Measurements from ENCODE around the gene ARHGAP27. TPM values are rescaled to one million over a fixed set of nuclear protein-coding genes. Genes with fewer than 3 reads are reported as not detected.

Gene ARHGAP27, protein sequence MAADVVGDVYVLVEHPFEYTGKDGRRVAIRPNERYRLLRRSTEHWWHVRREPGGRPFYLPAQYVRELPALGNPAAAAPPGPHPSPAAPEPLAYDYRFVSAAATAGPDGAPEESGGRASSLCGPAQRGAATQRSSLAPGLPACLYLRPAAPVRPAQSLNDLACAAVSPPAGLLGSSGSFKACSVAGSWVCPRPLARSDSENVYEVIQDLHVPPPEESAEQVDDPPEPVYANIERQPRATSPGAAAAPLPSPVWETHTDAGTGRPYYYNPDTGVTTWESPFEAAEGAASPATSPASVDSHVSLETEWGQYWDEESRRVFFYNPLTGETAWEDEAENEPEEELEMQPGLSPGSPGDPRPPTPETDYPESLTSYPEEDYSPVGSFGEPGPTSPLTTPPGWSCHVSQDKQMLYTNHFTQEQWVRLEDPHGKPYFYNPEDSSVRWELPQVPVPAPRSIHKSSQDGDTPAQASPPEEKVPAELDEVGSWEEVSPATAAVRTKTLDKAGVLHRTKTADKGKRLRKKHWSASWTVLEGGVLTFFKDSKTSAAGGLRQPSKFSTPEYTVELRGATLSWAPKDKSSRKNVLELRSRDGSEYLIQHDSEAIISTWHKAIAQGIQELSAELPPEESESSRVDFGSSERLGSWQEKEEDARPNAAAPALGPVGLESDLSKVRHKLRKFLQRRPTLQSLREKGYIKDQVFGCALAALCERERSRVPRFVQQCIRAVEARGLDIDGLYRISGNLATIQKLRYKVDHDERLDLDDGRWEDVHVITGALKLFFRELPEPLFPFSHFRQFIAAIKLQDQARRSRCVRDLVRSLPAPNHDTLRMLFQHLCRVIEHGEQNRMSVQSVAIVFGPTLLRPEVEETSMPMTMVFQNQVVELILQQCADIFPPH
- total RNA-seq (2016; rRNA removed; fragmentation: Illumina TruSeq; extraction: Trizol) (7.8 and 18.9 TPM in 2 replicates), polyA plus RNA-seq (2011; rRNA removed) (15.5 and 20.0 TPM in 2 replicates), polyA minus RNA-seq (2011; rRNA and poly(A)+ RNA removed; ENCODE audit: low replicate concordance) (17.3 and 32.8 TPM in 2 replicates), Bru-seq, nascent RNA (percentile 60 among the genes with signal in this experiment), BruChase-seq, experiment 1, labeled RNA remaining after a 6-hour chase (percentile 65 among the genes with signal in this experiment), BruChase-seq, experiment 2, labeled RNA remaining after a 2-hour chase (percentile 64 among the genes with signal in this experiment)
- 4.4 and 4.5 TPM in 2 replicates for total RNA-seq (2016; cell fraction: cytosol; rRNA removed; fragmentation: Illumina TruSeq; extraction: Trizol; ENCODE audit: low read depth)
- total RNA-seq (2016; cell fraction: insoluble cytoplasmic fraction; rRNA removed; fragmentation: Illumina TruSeq; extraction: Trizol): 6.7 and 19.6 TPM in 2 replicates
- 5.4 and 5.6 TPM in 2 replicates for total RNA-seq (2016; cell fraction: membrane; rRNA removed; fragmentation: Illumina TruSeq; extraction: Trizol)
- 23.4 and 28.4 TPM in 2 replicates for total RNA-seq (2016; cell fraction: nucleus; rRNA removed; fragmentation: Illumina TruSeq; extraction: Trizol)
- polyA plus RNA-seq (2011; cell fraction: cytosol; rRNA removed): 5.4 and 8.7 TPM in 2 replicates
- 141 and 178 TPM in 2 replicates for polyA plus RNA-seq (2011; cell fraction: nucleus; rRNA removed)
- polyA plus RNA-seq (2012): 6.9 and 8.4 TPM in 2 replicates
- polyA plus RNA-seq (2016; cell fraction: cytosol; fragmentation: Illumina TruSeq; extraction: Trizol; ENCODE audit: low read depth): 1.1 and 1.5 TPM in 2 replicates
- polyA plus RNA-seq (2016; cell fraction: insoluble cytoplasmic fraction; fragmentation: Illumina TruSeq; extraction: Trizol; ENCODE audit: low read depth): 8.6 and 9.5 TPM in 2 replicates
- 2.5 and 2.7 TPM in 2 replicates for polyA plus RNA-seq (2016; cell fraction: membrane; fragmentation: Illumina TruSeq; extraction: Trizol; ENCODE audit: low read depth)
- 67.3 and 73.4 TPM in 2 replicates for polyA plus RNA-seq (2016; cell fraction: nucleus; fragmentation: Illumina TruSeq; extraction: Trizol; ENCODE audit: insufficient read depth, low read depth)
- 4.6 and 4.8 TPM in 2 replicates for polyA minus RNA-seq (2011; cell fraction: cytosol; rRNA and poly(A)+ RNA removed)
- polyA minus RNA-seq (2011; cell fraction: nucleus; rRNA and poly(A)+ RNA removed): 26.1 and 28.0 TPM in 2 replicates
- long read RNA-seq, experiment 1, partial matches to known transcripts: 3 of 10 reads
- long read RNA-seq, experiment 1, other reads (novel, unspliced or antisense): 6 of 10 reads
- long read RNA-seq, experiment 2, full-length matches to known transcripts: 5 of 34 reads
- long read RNA-seq, experiment 2, partial matches to known transcripts: 12 of 34 reads
- long read RNA-seq, experiment 2, other reads (novel, unspliced or antisense): 17 of 34 reads

DNA sequence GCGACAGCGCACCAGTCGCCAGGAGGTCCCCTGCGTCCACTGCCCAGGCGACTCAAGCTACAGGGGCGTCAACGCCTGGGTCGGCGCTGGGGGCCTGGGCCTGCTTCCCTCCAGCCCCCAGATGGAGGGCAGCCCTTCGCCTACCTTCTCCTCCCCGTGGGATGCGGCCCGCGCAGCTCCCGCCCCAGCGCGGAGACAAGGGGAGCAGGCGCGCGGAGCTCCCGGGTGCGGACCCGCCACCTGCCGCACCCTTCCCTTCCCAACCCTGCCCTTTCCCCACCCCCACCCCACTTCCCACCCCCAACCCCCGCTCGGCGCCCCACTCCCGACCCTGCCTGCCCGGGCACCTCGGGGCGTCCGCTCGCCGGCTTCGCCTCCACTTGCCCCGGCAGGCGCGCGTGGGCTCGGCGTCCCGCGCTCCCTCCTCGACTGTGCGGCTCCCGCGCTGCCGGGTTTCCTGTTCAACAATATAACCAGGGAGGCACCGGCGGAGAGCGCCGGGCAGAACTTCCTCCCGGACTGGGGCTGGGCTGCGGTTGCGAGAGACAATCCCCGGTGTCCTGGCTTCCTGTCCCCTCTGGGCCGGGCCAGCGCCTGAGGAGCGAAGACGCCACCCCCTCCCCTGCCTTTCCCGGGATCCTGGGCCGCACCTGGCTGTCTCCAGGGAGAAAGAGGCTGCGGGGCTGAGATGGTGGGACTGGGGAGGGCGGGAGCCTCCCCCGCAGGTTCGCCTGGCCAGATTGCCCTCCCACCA, at the start of gene ARHGAP27:
ARHGAP27 (minus strand) TSS at position 466 of the 754 bp plus-strand sequence. CDS start 2,591 bp downstream, outside the sequence.
- Histone ChIP-seq H3K27ac (ENCODE audit: extremely low read length, insufficient read depth, low read length) (no peak within 1 kb of the TSS), H3K9ac (ENCODE audit: insufficient read depth, low read depth, low read length) (peak within 1 kb of the TSS; percentile 35; the same call in 1 of the 2 replicates), H4K20me1 (ENCODE audit: insufficient read depth, low read length) (0 out of 2 replicates have a peak, but pooled peaks cover 4% of the 10 kb centered on the region), H3K4me1 (ENCODE audit: insufficient read depth, low read length) (peaks cover 39% of the 10 kb centered on the region), H3K4me3 (replicated peaks in 1 of 3; ENCODE audit: insufficient read depth in 1 of 3, low read depth in 2 of 3, low read length in 3 of 3) (peak within 1 kb of the TSS; percentile 52 to 82 (median 66)), H3K79me2 (ENCODE audit: insufficient read depth, low read length) (no peaks in the 10 kb centered on the region), H2AFZ (ENCODE audit: low read length) (no peak within 1 kb of the TSS), H3K36me3 (replicated peaks in 1 of 2; ENCODE audit: control insufficient read depth in 1 of 2, insufficient read depth in 2 of 2, low read length in 2 of 2) (no peaks in the 10 kb centered on the region), H3K27me3 (ENCODE audit: control insufficient read depth in 1 of 2, insufficient read depth in 2 of 2, low read length in 2 of 2) (peaks cover 2 to 37% of the 10 kb centered on the region in 2 experiments; a peak in 4 of 5 replicates), H3K9me3 (ENCODE audit: low read length) (no peaks in the 10 kb centered on the region), H3K4me2 (ENCODE audit: low read depth, low read length) (peak within 1 kb of the TSS; percentile 93)
- intact Hi-C loops (cut with micrococcal nuclease; ENCODE audit: unreplicated experiment) (no loop called here), in situ Hi-C loops (cut with HindIII; ENCODE audit: extremely low pct_ligation_motif_present, low pct_unique_long_range_greater_than_20kb) (no loop called here)
- no peak for FAIRE-seq
- ATAC-seq: peak; percentile 6
- WGBS (ENCODE audit: low lambda C conversion rate): 7% methylated on average over 22 of the region's 66 CpGs
- ChIA-PET POLR2A (interaction anchor here (1.2 to 1.3 kb wide), 2 partner anchors 26 to 59 kb away, joined by 4 read pairs; no protein-coding TSS in a partner anchor), CTCF (ENCODE audit: low intra/inter-chr PET ratio, low total read pairs) (no interaction called here)
- no TSS peak for BruUV-seq (replicated peaks)
- no peak for DNase-seq (ENCODE audit: low spot score)
- TF ChIP-seq, protein P1, sequence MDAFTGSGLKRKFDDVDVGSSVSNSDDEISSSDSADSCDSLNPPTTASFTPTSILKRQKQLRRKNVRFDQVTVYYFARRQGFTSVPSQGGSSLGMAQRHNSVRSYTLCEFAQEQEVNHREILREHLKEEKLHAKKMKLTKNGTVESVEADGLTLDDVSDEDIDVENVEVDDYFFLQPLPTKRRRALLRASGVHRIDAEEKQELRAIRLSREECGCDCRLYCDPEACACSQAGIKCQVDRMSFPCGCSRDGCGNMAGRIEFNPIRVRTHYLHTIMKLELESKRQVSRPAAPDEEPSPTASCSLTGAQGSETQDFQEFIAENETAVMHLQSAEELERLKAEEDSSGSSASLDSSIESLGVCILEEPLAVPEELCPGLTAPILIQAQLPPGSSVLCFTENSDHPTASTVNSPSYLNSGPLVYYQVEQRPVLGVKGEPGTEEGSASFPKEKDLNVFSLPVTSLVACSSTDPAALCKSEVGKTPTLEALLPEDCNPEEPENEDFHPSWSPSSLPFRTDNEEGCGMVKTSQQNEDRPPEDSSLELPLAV (CRISPR knock-in tag; conservative IDR thresholded peaks at IDR 0.05; ENCODE audit: low read depth): no peak
- TF ChIP-seq, protein P2, sequence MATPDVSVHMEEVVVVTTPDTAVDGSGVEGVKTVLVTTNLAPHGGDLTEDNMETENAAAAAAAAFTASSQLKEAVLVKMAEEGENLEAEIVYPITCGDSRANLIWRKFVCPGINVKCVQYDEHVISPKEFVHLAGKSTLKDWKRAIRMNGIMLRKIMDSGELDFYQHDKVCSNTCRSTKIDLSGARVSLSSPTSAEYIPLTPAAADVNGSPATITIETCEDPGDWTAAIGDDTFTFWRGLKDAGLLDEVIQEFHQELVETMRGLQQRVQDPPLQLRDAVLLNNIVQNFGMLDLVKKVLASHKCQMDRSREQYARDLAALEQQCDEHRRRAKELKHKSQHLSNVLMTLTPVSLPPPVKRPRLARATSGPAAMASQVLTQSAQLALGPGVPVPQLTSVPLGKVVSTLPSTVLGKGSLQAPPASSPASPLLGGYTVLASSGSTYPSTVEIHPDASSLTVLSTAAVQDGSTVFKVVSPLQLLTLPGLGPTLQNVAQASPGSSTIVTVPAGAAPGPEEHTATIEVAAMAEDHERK (CRISPR knock-in tag; IDR thresholded peaks at IDR 0.05; ENCODE audit: low read depth): no peak
- TF ChIP-seq ZNF772 (CRISPR knock-in tag; IDR thresholded peaks at IDR 0.05) (no peak), ZNF792 (CRISPR knock-in tag; IDR thresholded peaks at IDR 0.05) (no peak), ZNF232 (CRISPR knock-in tag; IDR thresholded peaks at IDR 0.05; ENCODE audit: borderline replicate concordance) (no peak)
- TF ChIP-seq, protein P3, sequence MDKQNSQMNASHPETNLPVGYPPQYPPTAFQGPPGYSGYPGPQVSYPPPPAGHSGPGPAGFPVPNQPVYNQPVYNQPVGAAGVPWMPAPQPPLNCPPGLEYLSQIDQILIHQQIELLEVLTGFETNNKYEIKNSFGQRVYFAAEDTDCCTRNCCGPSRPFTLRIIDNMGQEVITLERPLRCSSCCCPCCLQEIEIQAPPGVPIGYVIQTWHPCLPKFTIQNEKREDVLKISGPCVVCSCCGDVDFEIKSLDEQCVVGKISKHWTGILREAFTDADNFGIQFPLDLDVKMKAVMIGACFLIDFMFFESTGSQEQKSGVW (CRISPR knock-in tag; IDR thresholded peaks at IDR 0.05; ENCODE audit: borderline replicate concordance): no peak

Data from HepG2 (cell line).